Head of caudate nucleus (tissue), 42 donors: ENCODE data around the gene FRAS1.
A peak's percentile ranks its signal among the peaks of the same experiment; 100 is the strongest.
"Not testable (repeated sequence)": the region's sequence is repeated elsewhere in the genome, so short reads cannot be mapped to it uniquely, and the experiment has no call there.

ENCODE experiments used
- DNase-seq, 42 donors: peaks; one replicate each; pipeline versions ENCODE4 v3.0.0 to v3.0.0-alpha.2; 2020 to 2021; ENCODE audit warnings: mixed read lengths in 7 of 42
- intact Hi-C: fragments of 100-400 bp; cut with DNase I; formaldehyde crosslinking; loops from one replicate; pipeline ENCODE4 v1.15.0; 2022

The FRAS1 gene

GRCh38 chr4:78092850-78093249, 35.7 kb downstream of the FRAS1 start:
- intact Hi-C loops = no loop called here

GRCh38 chr4:78095081-78095480, 38.0 kb downstream of the FRAS1 start:
- intact Hi-C loops = no loop called here

More at GRCh38 chr4:78092850-78093249, 35.7 kb downstream of the FRAS1 start:
- no peak for DNase-seq

GRCh38 chr4:78099058-78099457, 41.9 kb downstream of the FRAS1 start:
- intact Hi-C loops = no loop called here
- DNase-seq = no peak

More at GRCh38 chr4:78095081-78095480, 38.0 kb downstream of the FRAS1 start:
- no peak for DNase-seq

- DNase-seq = no peak
Observed at GRCh38 chr4:78100060-78100459, 42.9 kb downstream of the FRAS1 start.

GRCh38 chr4:78119698-78120097, 62.6 kb downstream of the FRAS1 start:
- intact Hi-C loops = no loop called here
- no peak for DNase-seq

More at GRCh38 chr4:78100060-78100459, 42.9 kb downstream of the FRAS1 start:
- intact Hi-C loops = no loop called here

- intact Hi-C loops = no loop called here
Observed at GRCh38 chr4:78120144-78120880, 63.2 kb downstream of the FRAS1 start.

GRCh38 chr4:78121338-78121904, 64.3 kb downstream of the FRAS1 start:
- no peak for DNase-seq

More at GRCh38 chr4:78120144-78120880, 63.2 kb downstream of the FRAS1 start:
- no peak for DNase-seq

GRCh38 chr4:78125834-78126331, 68.8 kb downstream of the FRAS1 start:
- intact Hi-C loops, DNase-seq: not testable (repeated sequence)

More at GRCh38 chr4:78121338-78121904, 64.3 kb downstream of the FRAS1 start:
- intact Hi-C loops = no loop called here

- intact Hi-C loops = no loop called here
- no peak for DNase-seq
Observed at GRCh38 chr4:78129383-78130108, 72.4 kb downstream of the FRAS1 start.

GRCh38 chr4:78131403-78131802, 74.3 kb downstream of the FRAS1 start:
- intact Hi-C loops = no loop called here
- peak in 15 of 42 donors; percentile 1 to 61 (median 19) for DNase-seq

- no peak for DNase-seq
- intact Hi-C loops = no loop called here
Observed at GRCh38 chr4:78136109-78137081, 79.3 kb downstream of the FRAS1 start.

- intact Hi-C loops = no loop called here
- DNase-seq = no peak
Observed at GRCh38 chr4:78137532-78137931, 80.4 kb downstream of the FRAS1 start.

- no peak for DNase-seq
- intact Hi-C loops = no loop called here
Observed at GRCh38 chr4:78138252-78138651, 81.1 kb downstream of the FRAS1 start.

- no peak for DNase-seq
- intact Hi-C loops = no loop called here
Observed at GRCh38 chr4:78143634-78144033, 86.5 kb downstream of the FRAS1 start.

- intact Hi-C loops = no loop called here
- DNase-seq = no peak
Observed at GRCh38 chr4:78145008-78145407, 87.9 kb downstream of the FRAS1 start.

- DNase-seq = no peak
- intact Hi-C loops = no loop called here
Observed at GRCh38 chr4:78145622-78146021, 88.5 kb downstream of the FRAS1 start.

- no peak for DNase-seq
- intact Hi-C loops = no loop called here
Observed at GRCh38 chr4:78149751-78150542, 92.8 kb downstream of the FRAS1 start.

- intact Hi-C loops = no loop called here
- DNase-seq = no peak
Observed at GRCh38 chr4:78150543-78150864, 93.4 kb downstream of the FRAS1 start.
